Frontal cortex (tissue), 4 donors: ENCODE data around the gene CAPN2. TPM values are rescaled to one million over a fixed set of nuclear protein-coding genes. Genes with fewer than 3 reads are reported as not detected.
"Not testable (repeated sequence)": the region's sequence is repeated elsewhere in the genome, so short reads cannot be mapped to it uniquely, and the experiment has no call there.

Experiments
- DNase-seq, 2 donors: peaks; one replicate each; pipeline ENCODE4 v3.0.0; 2012; ENCODE audit warnings: low spot score in 2 of 2
- FAIRE-seq: peaks from 2 replicates; lab custom pipeline; 2012; peaks lifted over from hg19 to GRCh38; lab: Jason Lieb, UNC
- total RNA-seq: library from RNA; depleted of rRNA; stranded (reverse); fragments of >200 nt; gene quantifications from one replicate; pipeline ENCODE4 v1.2.3, GENCODE V29; 2014
- donor health status: control.
- donor health status: control.
- donor health status: control.

The CAPN2 gene
- total RNA-seq, 1 donor from 2014 or later, result 36.7 TPM

GRCh38 chr1:223733898-223734852, 21.8 kb downstream of the CAPN2 start:
- DNase-seq (no peak), FAIRE-seq (no peak)

GRCh38 chr1:223736638-223737037, 24.3 kb downstream of the CAPN2 start:
- not testable (repeated sequence) for FAIRE-seq, DNase-seq

GRCh38 chr1:223737342-223737741, 25.0 kb downstream of the CAPN2 start:
- FAIRE-seq (no peak), DNase-seq (no peak)

GRCh38 chr1:223738465-223739365, 26.4 kb downstream of the CAPN2 start:
- no peak for DNase-seq
- no peak for FAIRE-seq

GRCh38 chr1:223739366-223740037, 27.2 kb downstream of the CAPN2 start:
- DNase-seq, result no peak
- FAIRE-seq, result no peak

- not testable (repeated sequence) for FAIRE-seq, DNase-seq
Observed at GRCh38 chr1:223740038-223740736, 27.8 kb downstream of the CAPN2 start.

GRCh38 chr1:223741861-223742260, 29.5 kb downstream of the CAPN2 start:
- FAIRE-seq (no peak), DNase-seq (no peak)

GRCh38 chr1:223742856-223743517, 30.6 kb downstream of the CAPN2 start:
- DNase-seq (no peak), FAIRE-seq (no peak)

- DNase-seq, result no peak
- FAIRE-seq, result no peak
Observed at GRCh38 chr1:223745731-223746130, 33.4 kb downstream of the CAPN2 start.

- FAIRE-seq, result no peak
Observed at GRCh38 chr1:223747838-223748335, 35.5 kb downstream of the CAPN2 start.

GRCh38 chr1:223748405-223748772, 36.0 kb downstream of the CAPN2 start:
- DNase-seq, result no peak
- no peak for FAIRE-seq

More at GRCh38 chr1:223747838-223748335, 35.5 kb downstream of the CAPN2 start:
- no peak for DNase-seq

- FAIRE-seq, result no peak
- DNase-seq, result peak; percentile 66 to 78
Observed at GRCh38 chr1:223748773-223749733, 36.7 kb downstream of the CAPN2 start.

GRCh38 chr1:223750730-223751570, 38.6 kb downstream of the CAPN2 start:
- DNase-seq, result no peak
- FAIRE-seq, result no peak

- FAIRE-seq (no peak), DNase-seq (no peak)
Observed at GRCh38 chr1:223751696-223752095, 39.4 kb downstream of the CAPN2 start.

GRCh38 chr1:223752721-223753515, 40.6 kb downstream of the CAPN2 start:
- FAIRE-seq (no peak), DNase-seq (no peak)
